Measurements from ENCODE around the gene NPHS1.

The NPHS1 gene

DNA sequence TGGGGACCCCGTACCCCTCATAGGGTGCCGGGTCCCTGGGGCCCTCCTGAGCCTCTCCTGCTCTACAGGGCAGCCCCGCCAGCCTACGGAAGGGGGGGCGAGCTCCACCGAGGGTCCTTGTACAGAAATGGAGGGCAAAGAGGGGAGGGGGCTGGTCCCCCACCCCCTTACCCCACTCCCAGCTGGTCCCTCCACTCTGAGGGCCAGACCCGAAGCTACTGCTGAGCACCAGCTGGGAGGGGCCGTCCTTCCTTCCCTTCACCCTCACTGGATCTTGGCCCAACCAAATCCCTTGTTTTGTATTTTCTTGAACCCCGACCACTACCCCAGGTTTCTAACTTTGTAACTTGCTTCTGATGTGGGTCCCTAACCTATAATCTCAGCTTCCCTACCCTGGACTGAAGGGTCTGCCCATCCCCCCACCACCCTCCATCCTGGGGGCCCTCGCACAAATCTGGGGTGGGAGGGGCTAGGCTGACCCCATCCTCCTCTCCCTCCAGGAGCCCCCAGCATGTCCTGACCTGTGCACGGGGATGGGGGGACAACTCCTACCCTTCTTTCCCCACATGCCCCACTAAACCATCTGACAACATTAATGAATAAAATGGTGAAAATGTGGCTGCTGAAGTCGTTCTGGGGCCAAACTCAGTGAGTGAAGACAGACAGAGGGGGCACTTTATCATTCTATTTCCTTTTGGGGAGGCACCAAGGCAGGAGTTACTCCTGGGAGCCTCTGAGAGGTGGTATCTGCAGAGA lies 63.9 kb downstream of the NPHS1 start:
- DNase-seq (ENCODE audit: low spot score): no peak

DNA sequence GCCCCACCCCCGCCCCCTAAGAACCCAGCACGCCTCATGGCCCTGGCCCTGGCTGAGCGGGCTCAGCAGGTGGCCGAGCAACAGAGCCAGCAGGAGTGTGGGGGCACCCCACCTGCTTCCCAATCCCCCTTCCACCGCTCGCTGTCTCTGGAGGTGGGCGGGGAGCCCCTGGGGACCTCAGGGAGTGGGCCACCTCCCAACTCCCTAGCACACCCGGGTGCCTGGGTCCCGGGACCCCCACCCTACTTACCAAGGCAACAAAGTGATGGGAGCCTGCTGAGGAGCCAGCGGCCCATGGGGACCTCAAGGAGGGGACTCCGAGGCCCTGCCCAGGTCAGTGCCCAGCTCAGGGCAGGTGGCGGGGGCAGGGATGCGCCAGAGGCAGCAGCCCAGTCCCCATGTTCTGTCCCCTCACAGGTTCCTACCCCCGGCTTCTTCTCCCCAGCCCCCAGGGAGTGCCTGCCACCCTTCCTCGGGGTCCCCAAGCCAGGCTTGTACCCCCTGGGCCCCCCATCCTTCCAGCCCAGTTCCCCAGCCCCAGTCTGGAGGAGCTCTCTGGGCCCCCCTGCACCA lies 65.0 kb downstream of the NPHS1 start:
- no peak for DNase-seq (ENCODE audit: low spot score)

DNA sequence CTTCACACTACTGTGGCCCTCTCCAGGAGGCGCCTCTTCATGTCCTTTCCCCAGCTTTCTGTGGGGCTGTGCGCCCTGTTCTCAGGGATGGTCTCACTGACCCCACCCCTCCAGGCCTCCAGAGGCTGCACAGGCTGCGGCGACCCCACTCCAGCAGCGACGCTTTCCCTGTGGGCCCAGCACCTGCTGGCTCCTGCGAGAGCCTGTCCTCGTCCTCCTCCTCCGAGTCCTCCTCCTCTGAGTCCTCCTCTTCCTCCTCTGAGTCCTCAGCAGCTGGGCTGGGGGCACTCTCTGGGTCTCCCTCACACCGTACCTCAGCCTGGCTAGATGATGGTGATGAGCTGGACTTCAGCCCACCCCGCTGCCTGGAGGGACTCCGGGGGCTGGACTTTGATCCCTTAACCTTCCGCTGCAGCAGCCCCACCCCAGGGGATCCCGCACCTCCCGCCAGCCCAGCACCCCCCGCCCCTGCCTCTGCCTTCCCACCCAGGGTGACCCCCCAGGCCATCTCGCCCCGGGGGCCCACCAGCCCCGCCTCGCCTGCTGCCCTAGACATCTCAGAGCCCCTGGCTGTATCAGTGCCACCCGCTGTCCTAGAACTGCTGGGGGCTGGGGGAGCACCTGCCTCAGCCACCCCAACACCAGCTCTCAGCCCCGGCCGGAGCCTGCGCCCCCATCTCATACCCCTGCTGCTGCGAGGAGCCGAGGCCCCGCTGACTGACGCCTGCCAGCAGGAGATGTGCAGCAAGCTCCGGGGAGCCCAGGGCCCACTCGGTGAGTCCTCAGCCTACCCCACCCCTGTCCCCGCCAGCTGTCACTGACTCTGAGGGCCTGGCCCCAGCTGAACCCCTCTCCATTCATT lies 65.8 kb downstream of the NPHS1 start:
- no peak for DNase-seq (ENCODE audit: low spot score)

DNA sequence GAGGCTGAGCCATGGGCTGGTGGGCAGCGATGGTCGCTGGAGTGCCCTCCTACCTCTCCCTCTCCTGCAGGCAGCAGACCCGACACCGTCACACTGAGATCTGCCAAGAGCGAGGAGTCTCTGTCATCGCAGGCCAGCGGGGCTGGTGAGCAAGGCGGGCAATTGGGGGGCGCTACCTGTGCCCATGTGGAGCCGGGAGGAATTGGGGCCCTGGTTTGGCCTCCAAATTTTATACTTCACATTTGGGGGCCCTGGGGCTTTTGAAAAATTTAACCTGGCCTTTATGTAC lies 67.0 kb downstream of the NPHS1 start:
- no peak for DNase-seq (ENCODE audit: low spot score)

DNA sequence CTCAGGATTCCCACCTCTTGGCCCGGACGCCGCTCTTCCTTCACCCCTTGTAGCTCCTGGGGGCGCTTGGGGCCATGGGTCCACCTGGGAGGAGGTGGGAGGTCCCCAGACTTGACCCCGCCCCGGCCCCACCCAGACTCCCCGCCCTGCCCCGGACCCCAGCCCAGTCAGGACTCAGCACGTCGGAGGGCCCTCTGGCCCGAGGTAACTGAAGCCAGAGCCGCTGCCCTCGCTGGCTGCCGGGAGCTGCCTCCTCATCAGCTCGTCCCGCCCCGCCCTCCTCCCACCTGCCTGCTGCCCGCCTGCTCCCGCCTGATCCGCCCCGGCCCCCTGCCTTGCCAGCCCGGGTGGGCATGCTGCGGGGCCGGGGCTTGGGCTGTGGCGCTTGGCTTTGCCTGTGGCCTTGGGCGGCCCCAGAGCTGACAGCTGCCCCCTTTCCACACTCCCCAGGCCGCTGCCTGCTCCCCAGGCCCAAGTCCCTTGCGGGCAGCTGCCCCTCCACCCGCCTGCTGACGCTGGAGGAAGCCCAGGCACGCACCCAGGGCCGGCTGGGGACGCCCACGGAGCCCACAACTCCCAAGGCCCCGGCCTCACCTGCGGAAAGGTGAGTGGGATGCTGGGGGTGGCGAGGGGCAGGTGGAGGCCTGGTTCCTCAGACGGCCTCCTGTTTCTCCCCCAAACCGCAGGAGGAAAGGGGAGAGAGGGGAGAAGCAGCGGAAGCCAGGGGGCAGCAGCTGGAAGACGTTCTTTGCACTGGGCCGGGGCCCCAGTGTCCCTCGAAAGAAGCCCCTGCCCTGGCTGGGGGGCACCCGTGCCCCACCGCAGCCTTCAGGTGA lies 67.6 kb downstream of the NPHS1 start:
- no peak for DNase-seq (ENCODE audit: low spot score)

DNA sequence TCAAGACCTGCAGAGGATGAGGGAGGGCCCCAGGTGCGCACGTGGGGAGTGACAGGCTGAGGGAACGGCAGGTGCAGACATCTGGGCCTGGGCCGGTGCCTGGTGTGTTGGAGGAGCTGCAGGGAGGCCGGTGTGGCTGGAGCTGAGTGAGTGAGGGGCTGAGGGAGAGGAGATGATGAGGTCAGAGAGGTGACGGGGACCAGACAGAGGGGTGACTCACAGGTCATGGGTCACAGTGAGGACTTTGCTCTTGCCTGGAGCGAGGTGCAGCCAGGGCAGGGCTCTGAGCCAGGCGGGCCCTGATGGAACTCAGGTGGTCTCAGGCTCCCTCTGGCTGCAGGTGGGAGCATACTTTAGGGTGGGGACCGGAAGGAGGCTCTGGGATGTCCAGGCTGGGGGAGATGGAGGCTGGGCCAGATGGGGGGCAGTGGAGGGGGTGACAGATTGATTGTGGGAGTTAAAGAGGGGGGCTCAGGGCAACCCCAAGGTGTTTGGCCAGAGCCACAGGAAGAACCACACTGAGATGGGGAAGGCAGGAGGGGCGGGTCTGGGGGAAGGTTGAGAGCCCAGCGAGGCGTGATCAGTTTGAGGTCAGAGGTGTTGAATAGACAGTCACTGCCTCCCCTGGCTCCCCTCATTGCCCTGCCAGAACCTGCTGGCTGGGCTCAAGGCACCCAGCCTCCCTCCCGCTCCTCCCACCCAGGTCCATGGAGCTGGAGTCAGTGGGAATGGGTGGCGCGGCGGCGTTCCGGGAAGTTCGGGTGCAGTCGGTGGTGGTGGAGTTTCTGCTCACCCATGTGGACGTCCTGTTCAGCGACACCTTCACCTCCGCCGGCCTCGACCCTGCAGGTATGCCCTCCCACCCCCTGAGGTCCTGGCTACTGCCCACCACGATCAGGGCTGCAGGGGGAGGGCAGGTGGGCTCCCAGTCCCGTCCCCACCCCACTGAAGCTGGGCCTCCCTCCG lies 68.6 kb downstream of the NPHS1 start:
- no peak for DNase-seq (ENCODE audit: low spot score)

DNA sequence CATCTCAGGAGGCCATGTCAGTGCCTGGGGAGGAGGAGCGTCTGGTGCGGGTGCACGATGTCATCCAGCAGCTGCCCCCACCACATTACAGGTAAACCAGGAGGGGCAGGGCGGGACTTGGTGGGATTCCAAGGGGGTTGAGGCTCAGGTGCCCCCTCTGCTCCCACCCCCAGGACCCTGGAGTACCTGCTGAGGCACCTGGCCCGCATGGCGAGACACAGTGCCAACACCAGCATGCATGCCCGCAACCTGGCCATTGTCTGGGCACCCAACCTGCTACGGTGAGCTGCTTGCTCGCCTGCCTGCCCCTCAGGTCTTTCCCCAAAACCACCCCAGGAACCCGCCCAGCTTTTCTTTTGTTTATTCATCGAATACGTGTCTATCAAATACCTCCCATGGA lies 69.7 kb downstream of the NPHS1 start:
- DNase-seq (ENCODE audit: low spot score): no peak

DNA sequence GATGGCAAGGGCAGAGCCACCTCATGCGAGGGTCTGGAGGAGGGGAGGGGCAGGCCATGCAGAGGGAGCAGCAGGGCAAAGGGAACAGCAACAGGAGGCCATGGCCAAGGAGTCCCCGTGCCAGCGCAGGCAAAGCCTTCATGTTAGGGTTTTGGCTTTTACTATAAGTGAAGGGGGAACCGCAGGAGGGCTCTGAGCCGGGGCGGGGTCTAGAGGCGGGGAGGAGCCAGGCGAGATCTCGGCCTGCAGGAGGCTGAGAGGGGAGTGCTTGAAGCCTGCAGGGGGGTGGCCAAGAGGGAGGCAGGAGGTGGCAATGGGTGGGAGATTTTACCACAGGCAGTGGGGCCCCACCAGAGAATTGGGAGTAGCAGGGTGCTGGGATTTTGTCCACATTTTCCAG lies 70.7 kb downstream of the NPHS1 start:
- DNase-seq (ENCODE audit: low spot score): no peak

DNA sequence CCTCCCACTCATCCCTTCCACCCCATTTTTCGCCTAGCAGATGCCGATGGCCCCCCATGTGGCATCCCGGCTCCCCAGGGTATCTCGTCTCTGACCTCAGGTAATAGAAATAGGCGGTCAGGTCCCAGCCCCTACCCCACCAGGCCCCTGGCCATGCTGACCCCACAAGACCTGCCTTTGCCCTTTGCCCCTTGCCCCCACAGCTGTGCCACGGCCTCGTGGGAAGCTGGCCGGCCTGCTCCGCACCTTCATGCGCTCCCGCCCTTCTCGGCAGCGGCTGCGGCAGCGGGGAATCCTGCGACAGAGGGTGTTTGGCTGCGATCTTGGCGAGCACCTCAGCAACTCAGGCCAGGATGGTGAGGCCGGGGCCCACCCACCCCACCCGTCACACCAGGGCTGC lies 71.6 kb downstream of the NPHS1 start:
- DNase-seq (ENCODE audit: low spot score): no peak

DNA sequence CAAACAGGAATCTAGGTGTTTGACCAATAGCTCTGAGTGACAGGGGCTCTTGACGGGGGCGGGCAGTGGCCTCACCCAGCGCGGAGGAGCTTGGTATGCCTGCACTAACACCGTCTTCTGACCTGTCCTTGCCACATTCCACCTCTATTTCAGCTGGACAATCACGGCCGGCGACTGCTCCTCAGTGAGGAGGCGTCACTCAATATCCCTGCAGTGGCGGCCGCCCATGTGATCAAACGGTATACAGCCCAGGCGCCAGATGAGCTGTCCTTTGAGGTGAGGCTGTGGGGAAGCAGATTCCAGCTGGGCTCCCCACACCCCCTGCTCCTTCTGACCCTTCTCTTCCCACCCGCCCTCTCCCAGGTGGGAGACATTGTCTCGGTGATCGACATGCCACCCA lies 72.2 kb downstream of the NPHS1 start:
- no peak for DNase-seq (ENCODE audit: low spot score)

DNA sequence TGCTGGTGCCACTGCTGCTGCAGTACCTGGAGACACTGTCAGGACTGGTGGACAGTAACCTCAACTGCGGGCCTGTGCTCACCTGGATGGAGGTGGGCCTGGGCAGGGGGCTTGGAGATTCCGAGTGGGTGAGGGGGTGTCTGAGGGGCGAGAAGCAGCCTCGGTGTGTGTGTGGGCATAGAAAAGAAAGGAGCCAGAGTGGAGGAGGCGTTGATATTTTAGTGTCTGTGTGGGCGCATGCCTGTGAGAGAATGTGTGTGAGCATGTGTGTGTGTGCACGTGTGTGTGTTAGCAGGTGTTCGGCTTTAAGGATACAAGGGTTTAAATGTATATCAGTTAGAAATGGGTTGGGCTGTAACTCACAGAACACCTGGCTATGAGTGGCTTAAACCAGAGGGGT lies 73.3 kb downstream of the NPHS1 start:
- no peak for DNase-seq (ENCODE audit: low spot score)

DNA sequence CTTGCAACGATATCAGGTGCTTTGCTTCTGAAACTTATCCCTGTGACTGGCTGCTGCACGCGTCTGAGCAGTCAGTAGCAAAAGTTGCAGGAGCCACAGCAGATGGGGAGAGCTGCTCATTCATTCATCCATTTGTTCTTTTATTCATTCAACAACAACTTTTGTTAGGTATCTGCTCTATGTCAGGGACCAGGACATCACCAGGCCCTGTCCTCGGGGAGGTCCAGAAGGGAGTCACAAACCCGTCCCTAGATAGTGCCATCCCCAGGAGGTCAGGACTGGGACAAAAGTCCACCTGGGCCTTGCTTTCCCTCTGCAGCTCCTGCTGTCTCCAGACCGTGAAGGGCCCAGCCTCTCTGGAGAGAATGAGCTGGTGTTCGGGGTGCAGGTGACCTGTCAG lies 74.3 kb downstream of the NPHS1 start:
- DNase-seq (ENCODE audit: low spot score): no peak

DNA sequence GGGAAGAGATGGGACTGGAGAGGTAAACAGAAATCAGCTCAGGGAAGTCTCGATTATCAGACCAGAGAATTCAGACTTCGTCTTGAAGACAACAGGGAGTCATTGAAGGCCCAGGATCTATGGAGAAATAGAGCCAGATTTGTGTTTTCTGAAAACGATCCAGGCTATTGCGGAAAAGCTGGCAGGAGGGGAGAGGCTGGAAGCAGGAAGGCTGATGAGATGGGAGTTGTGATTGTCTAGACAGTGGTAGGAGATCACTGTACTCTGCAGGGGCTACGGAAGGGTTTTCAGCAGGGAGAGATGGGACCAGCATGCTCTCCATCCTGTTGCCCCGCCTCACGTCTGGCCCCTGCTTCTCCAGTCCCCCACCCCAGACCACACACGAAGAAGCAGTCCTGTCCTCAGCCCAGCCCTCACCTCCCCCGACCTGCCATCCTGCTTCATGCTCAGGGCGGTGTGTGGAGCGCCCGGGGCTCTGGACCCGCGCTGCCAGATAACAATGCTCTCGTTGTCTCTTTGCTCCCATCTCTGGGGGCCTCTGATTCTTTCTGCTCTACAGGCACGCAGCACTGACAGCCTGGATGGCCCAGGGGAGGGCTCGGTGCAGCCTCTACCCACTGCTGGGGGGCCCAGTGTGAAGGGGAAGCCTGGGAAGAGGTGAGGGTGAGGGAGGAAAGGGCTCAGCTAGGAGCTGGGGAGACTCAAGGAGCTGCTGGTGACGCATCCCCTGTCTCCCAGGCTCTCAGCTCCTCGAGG lies 75.0 kb downstream of the NPHS1 start:
- DNase-seq (ENCODE audit: low spot score): no peak

DNA sequence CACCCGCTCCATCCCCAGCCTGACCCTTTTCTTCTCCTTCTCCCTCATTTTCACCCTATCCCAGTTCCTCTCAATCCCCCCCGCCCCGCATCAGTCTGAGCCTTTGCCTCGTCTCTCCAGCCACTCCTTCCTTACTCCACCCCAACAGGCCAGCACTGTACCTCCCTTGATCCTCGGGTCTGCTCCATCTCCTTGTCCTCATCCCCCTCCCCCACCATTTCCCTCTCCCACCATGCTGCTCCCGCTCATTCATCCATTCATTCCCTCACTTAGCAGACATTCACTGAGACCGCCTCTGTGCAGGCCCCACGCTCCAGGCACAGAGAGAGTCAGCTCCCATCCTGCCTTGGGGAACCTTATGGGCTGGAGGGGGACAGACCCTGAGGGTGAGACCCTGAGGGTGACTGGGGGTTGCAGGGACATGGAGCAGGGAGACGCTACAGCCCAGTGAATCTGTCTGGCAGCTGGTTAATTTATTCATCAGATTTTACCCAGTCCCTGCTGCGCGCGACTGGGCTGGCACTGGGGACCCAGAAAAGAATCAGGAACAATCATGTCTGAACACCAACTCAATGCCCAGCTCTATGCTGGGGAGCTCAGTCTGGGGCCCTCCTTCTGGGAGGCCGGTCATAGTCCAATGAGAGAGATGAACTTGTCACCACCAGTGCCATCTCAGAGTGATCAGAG lies 76.1 kb downstream of the NPHS1 start:
- DNase-seq (ENCODE audit: low spot score): no peak

All from GM03348 (cell line).